Measurements from ENCODE around the gene SLC5A9. TPM values are rescaled to one million over a fixed set of nuclear protein-coding genes. Genes with fewer than 3 reads are reported as not detected.
"Not testable (repeated sequence)": the region's sequence is repeated elsewhere in the genome, so short reads cannot be mapped to it uniquely, and the experiment has no call there.

The SLC5A9 gene
- total and polyA plus RNA-seq, 8 donors, result 0.28 to 1.8 (median 0.92) TPM; not detected in 3

DNA sequence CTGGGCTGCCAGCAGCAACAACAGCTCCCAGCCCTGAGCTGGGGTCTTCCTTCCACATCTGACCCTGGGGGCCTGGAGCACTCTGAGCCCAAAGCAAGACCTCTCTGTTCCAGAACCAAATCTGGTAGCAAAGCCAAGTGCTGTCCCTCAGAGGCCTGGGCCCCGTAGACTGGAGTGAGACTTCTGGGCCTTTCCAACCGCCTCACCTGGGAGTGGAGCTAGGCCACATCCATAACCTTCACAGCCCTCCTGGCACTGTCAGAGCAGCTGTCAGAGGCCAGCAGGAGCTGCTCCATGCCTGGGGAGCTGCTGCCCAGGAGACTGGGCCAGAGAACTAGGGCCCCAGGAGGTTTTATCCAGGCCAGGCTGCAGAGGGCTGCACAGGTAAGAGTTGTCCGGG lies 15.4 kb upstream of the SLC5A9 start:
- Histone ChIP-seq H3K9me3 (no peaks in the 10 kb centered on the region), H3K27ac (no peak overlapping the region), H3K36me3 (no peaks in the 10 kb centered on the region), H3K27me3 (no peaks in the 10 kb centered on the region), H3K4me1 (peaks cover 0 to 4% (median 0%) of the 10 kb centered on the region in 4 donors), H3K4me3 (no peak overlapping the region)
- intact Hi-C loops (cut with DNase I; ENCODE audit: low total_unique reads), result no loop called here
- WGBS, 5 donors, result 46 to 94% (median 76%) methylated on average over 3 of the region's 3 CpGs
- TF ChIP-seq POLR2A (IDR thresholded peaks at IDR 0.05) (no peak), EP300 (IDR thresholded peaks at IDR 0.05) (no peak), POLR2AphosphoS5 (IDR thresholded peaks at IDR 0.05) (no peak)
- TF ChIP-seq, protein P1, sequence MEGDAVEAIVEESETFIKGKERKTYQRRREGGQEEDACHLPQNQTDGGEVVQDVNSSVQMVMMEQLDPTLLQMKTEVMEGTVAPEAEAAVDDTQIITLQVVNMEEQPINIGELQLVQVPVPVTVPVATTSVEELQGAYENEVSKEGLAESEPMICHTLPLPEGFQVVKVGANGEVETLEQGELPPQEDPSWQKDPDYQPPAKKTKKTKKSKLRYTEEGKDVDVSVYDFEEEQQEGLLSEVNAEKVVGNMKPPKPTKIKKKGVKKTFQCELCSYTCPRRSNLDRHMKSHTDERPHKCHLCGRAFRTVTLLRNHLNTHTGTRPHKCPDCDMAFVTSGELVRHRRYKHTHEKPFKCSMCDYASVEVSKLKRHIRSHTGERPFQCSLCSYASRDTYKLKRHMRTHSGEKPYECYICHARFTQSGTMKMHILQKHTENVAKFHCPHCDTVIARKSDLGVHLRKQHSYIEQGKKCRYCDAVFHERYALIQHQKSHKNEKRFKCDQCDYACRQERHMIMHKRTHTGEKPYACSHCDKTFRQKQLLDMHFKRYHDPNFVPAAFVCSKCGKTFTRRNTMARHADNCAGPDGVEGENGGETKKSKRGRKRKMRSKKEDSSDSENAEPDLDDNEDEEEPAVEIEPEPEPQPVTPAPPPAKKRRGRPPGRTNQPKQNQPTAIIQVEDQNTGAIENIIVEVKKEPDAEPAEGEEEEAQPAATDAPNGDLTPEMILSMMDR (IDR thresholded peaks at IDR 0.05), result no peak
- DNase-seq, result no peak

DNA sequence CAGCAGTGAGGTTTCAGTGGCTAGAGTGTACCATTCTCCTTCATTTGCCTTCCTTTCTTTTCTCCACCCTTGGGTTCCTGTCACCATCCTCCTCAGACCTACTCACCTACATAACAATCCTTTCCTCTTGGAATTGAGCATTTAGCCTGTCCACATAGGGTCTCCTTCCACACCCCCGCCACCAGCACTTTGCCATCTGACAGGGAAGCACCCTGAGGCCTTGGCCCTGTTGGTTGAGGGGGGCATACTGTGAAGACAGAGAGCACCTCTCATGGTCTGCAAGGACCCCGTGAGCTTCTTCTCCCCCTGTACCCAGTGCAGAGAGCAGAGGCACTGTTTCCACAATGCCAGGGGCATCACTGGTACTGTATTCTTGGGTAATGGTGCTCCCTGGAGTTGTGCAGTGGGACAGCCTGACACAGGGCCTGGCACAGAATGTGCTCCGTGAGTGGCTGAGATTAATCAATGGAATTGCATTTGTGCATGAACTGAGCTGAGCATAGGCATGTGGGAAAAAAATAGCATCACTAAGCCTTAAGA lies 14.9 kb upstream of the SLC5A9 start:
- Histone ChIP-seq H3K4me3 (no peak overlapping the region), H3K4me1 (peaks cover 0 to 4% (median 0%) of the 10 kb centered on the region in 4 donors), H3K9me3 (no peaks in the 10 kb centered on the region), H3K36me3 (no peaks in the 10 kb centered on the region), H3K27me3 (no peaks in the 10 kb centered on the region), H3K27ac (no peak overlapping the region)
- no peak for DNase-seq
- TF ChIP-seq POLR2AphosphoS5 (IDR thresholded peaks at IDR 0.05) (no peak), EP300 (IDR thresholded peaks at IDR 0.05) (no peak), POLR2A (IDR thresholded peaks at IDR 0.05) (no peak)
- TF ChIP-seq, protein P1 (IDR thresholded peaks at IDR 0.05), result no peak
- WGBS, 5 donors, result 60 to 100% (median 97%) methylated on average over 3 of the region's 3 CpGs
- intact Hi-C loops (cut with DNase I; ENCODE audit: low total_unique reads), result no loop called here

DNA sequence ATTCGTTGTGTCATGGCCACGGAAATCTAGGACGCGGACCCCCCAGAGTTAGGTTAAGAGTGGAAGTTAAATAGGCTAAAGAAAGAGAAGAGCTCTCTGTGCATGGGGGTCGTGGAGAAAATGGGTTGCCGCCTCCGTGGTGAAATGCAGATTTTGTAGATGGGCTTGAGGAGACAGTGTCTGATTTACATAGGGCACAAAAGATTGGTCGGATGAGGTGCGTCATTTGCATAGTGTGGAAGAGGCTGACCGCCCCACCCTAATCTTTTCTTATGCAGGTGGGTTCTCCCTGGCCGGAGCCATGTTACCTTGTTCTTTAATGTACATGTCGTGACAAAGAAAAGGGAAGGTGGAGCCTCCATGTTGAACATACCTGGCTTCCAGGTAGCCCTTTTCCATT lies 14.3 kb upstream of the SLC5A9 start:
- intact Hi-C loops (cut with DNase I; ENCODE audit: low total_unique reads), result no loop called here
- TF ChIP-seq, protein P1 (IDR thresholded peaks at IDR 0.05), result no peak
- no peak for TF ChIP-seq EP300 (IDR thresholded peaks at IDR 0.05)
- TF ChIP-seq POLR2AphosphoS5 (IDR thresholded peaks at IDR 0.05), result no peak
- TF ChIP-seq POLR2A (IDR thresholded peaks at IDR 0.05), result no peak
- Histone ChIP-seq H3K36me3 (no peaks in the 10 kb centered on the region), H3K4me3 (no peak overlapping the region), H3K27ac (no peak overlapping the region), H3K4me1 (no peaks in the 10 kb centered on the region), H3K27me3 (no peaks in the 10 kb centered on the region), H3K9me3 (no peaks in the 10 kb centered on the region)
- WGBS, 5 donors, result 76 to 85% (median 82%) methylated on average over 12 of the region's 12 CpGs
- DNase-seq, result no peak

DNA sequence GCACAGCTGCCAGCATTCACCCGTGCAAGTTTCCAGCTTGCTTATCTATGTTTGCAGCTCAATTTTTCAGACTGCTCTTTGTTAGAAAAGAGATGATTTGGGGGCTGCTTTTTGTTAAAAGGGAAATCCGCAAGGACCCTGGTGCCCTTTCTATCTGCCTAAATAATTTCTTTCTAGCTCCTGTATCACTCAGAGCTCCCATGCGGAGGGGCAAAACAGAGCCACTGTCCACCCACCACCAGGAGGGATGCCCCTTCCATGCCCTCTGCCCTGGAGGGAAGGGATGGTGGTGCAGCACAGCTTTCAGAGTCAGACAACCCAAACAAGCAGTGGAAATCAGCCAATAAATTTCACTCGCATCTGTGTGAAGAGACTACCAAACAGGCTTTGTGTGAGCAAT lies 13.9 kb upstream of the SLC5A9 start:
- Histone ChIP-seq H3K9me3 (no peaks in the 10 kb centered on the region), H3K4me3 (no peak overlapping the region), H3K36me3 (no peaks in the 10 kb centered on the region), H3K4me1 (no peaks in the 10 kb centered on the region), H3K27me3 (no peaks in the 10 kb centered on the region), H3K27ac (no peak overlapping the region)
- TF ChIP-seq EP300 (IDR thresholded peaks at IDR 0.05) (no peak), POLR2A (IDR thresholded peaks at IDR 0.05) (no peak), POLR2AphosphoS5 (IDR thresholded peaks at IDR 0.05) (no peak)
- TF ChIP-seq, protein P1 (IDR thresholded peaks at IDR 0.05), result no peak
- whole genome bisulfite sequencing, 5 donors, result 54 to 73% (median 62%) methylated on average over 4 of the region's 4 CpGs
- intact Hi-C loops (cut with DNase I; ENCODE audit: low total_unique reads), result no loop called here
- DNase-seq, result no peak

DNA sequence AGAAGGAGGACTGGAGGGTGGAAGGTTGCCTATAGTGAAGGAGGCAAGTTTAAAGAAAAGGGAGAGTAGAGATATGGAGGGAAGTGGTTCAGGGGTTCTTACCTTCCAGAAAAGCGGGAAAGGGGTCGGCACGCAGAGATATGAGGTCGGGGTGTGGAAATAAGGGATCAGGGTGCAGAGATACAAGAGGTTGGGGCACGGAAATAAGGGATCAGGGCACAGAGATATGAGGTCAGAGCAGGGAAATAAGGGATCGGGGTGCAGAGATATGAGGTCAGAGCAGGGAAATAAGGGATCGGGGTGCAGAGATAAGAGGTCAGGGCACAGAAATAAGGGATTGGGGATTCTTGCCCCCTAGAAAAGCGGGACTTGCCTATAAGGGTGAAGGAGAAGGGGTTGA lies 9.1 kb upstream of the SLC5A9 start:
- intact Hi-C loops (cut with DNase I; ENCODE audit: low total_unique reads); H3K36me3 ChIP-seq; H3K4me3 ChIP-seq; H3K9me3 ChIP-seq; H3K4me1 ChIP-seq; H3K27me3 ChIP-seq; DNase-seq: not testable (repeated sequence)
- WGBS, 5 donors, result 66 to 83% (median 70%) methylated on average over 8 of the region's 8 CpGs
- H3K27ac ChIP-seq, result peak overlapping the region in 2 of 5 donors; percentile 8 to 13

DNA sequence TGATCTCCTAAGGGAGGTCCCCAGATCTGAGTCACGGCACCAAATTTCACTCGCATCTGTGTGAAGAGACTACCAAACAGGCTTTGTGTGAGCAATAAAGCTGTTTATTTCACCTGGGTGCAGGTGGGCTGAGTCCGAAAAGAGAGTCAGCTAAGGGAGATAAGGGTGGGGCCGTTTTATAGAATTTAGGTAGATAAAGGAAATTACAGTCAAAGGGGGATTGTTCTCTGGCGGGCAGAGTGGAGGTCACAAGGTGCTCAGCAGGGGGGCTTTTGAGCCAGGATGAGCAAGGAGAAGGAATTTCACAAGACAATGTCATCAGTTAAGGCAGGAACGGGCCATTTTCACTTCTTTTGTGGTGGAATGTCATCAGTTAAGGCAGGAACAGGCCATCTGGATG lies 8.2 kb upstream of the SLC5A9 start:
- H3K27me3 ChIP-seq; intact Hi-C loops (cut with DNase I; ENCODE audit: low total_unique reads); H3K4me1 ChIP-seq; H3K4me3 ChIP-seq; DNase-seq; H3K36me3 ChIP-seq; H3K9me3 ChIP-seq: not testable (repeated sequence)
- peak overlapping the region in 1 of 5 donors; percentile 32 for H3K27ac ChIP-seq
- WGBS, 5 donors, result 66 to 81% (median 73%) methylated on average over 5 to 6 of the region's 6 CpGs
